Epithelial cell of esophagus (primary cell): ENCODE results near the gene GTF2A1L.
A peak's percentile ranks its signal among the peaks of the same experiment; 100 is the strongest.
"Not testable (repeated sequence)": the region's sequence is repeated elsewhere in the genome, so short reads cannot be mapped to it uniquely, and the experiment has no call there.

Source experiments
- DNase-seq: peaks from one replicate; pipeline ENCODE4 v3.0.0; 2010; ENCODE audit warnings: low read depth
- H3K4me3 ChIP-seq: 2 replicates; pipeline ENCODE4 v1.5.1; 2011; ENCODE audit warnings: mild to moderate bottlenecking, low read length, control low read depth
- CTCF ChIP-seq: IDR thresholded peaks from 2 replicates; pipeline ENCODE4 v1.5.1; 2011; ENCODE audit warnings: low read depth, mild to moderate bottlenecking, low read length, control low read depth, inconsistent platforms; ENCODE audit not compliant: insufficient read depth; ENCODE audit errors: missing control alignments

Gene GTF2A1L

GRCh38 chr2:48592067-48592466, 25.6 kb upstream of the GTF2A1L start:
- no peak overlapping the region for H3K4me3 ChIP-seq
- no peak for TF ChIP-seq CTCF
- no peak for DNase-seq

GRCh38 chr2:48596751-48597150, 20.9 kb upstream of the GTF2A1L start:
- not testable (repeated sequence) for DNase-seq

DNA sequence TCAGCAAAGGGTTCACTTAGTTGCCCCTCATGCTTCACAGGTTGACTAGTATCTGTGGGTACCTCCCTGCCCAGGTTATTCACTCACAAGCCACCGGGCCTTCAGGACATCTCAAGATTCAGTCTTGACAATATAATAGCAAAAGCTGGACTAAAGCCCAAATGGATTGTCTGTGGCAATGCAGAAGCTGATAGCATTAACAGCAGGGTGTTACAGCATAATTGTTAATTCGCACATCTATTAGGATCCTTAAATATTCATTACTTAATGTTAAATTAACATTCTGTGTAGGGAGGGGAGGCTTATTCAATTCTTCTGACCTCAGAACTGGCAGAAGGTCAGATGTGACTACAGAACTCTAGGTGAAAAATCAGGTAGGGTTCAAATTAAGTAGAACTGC, 20.2 kb upstream of the GTF2A1L start:
- H3K4me3 ChIP-seq: no peak overlapping the region
- no peak for TF ChIP-seq CTCF

More at GRCh38 chr2:48596751-48597150, 20.9 kb upstream of the GTF2A1L start:
- H3K4me3 ChIP-seq: not testable (repeated sequence)

DNA sequence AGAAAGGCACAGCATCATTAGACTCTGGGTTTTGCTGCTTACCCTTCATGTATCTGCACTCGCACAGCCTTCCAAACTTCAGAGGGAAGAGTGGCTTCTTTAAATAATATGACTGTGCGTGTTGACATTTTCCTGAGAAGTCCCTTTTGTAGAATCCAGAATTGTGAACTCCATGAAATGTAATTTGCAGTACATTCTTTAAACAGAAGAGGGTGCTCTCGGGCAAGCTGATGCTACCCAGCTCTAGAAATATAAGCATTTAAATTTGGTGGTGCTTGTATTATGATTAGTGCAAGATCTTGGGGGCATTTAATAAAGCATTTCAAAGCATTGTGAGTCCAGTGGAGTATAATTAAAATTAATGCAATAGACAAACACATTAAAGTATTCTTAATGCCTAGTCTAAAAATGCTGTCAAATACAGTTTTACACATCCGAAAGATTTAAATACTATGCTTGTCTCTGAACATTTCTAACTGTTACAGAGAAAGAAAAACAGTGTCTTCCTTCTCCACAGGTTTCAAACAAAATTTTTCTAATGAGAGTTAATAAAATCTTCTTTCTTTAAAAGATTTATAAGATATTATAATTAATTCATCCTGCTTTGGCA, 17.3 kb upstream of the GTF2A1L start:
- no peak overlapping the region for H3K4me3 ChIP-seq
- peak; percentile 78 for TF ChIP-seq CTCF
- peak; percentile 46 for DNase-seq

More for the DNA sequence above, 20.2 kb upstream of the GTF2A1L start:
- DNase-seq: no peak

DNA sequence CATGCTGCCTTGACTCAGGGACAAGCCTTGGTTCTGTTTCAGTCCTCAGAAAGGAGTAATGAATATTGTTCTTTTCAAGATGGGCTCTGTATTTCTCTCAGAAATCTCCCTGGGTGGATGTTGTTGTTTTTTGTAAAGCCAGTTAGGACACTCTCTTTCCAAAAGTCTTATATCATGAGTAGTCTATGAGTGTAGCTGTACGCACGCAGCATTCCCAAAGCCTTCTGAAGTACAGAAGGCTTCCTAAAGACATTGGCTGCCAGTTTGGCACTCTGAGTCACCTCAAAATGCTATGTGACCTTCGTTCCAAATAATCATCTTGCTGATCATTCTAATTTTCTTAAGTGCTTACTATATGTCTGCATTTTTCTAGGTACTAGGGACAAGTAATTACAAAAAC, 16.7 kb upstream of the GTF2A1L start:
- no peak overlapping the region for H3K4me3 ChIP-seq
- TF ChIP-seq CTCF: no peak
- DNase-seq: peak; percentile 6

- no peak overlapping the region for H3K4me3 ChIP-seq
- TF ChIP-seq CTCF: peak; percentile 75
- DNase-seq: peak; percentile 52
Observed at GRCh38 chr2:48601349-48601748, 16.3 kb upstream of the GTF2A1L start.

DNA sequence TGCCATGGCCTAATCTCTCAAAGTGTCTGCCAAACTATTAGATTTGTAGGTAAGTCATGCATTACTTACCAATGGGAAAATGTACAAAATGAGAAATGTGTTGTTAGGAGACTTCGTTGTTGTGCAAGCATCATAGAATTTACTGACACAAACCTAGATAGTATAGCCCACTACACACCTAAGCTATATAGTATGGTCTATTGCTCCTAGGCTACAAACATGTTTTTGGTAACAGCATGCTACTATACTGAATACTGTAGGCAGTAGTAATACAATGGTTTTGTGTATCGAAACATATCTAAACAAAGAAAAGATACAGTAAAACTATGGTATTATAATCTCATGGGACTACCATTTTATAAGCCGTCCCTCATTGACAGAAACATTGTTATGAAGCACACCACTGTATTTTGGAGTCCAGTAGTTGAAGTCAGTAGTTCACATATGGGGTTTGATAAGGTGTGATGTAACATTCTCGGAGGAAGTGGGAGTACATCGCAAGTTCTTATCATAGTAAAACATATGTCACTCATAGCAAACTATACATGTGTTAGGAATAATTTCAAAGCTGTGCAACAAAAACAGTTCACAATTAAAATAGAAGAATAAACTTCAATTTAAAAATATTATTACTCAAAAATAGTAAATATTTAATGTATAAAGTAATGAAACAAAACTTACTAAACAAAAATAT, 12.0 kb upstream of the GTF2A1L start:
- H3K4me3 ChIP-seq: no peak overlapping the region
- no peak for DNase-seq
- TF ChIP-seq CTCF: no peak
